ENCODE results near the gene STAC3. TPM values are rescaled to one million over a fixed set of nuclear protein-coding genes. Genes with fewer than 3 reads are reported as not detected.

STAC3 gene
- total and polyA plus RNA-seq, 2 of the 13 experiments (the other 11 are each of a cell fraction or from before 2014, with no cell fraction given), result 0.18 to 0.22 TPM

- TF ChIP-seq CTCF (CRISPR knock-in tag; IDR thresholded peaks at IDR 0.05) (peak; percentile 33), HNRNPK (IDR thresholded peaks at IDR 0.05; ENCODE audit: low read depth, low read length, poor library complexity, severe bottlenecking) (peak; percentile 35), LBX2 (CRISPR knock-in tag; IDR thresholded peaks at IDR 0.05; ENCODE audit: borderline replicate concordance) (no peak), MTF2 (CRISPR knock-in tag; IDR thresholded peaks at IDR 0.05; ENCODE audit: borderline replicate concordance) (0 out of 2 replicates have a peak, but pooled peaks have one; percentile 46), PATZ1 (CRISPR knock-in tag; IDR thresholded peaks at IDR 0.05) (peak; percentile 80), RFXAP (CRISPR knock-in tag; IDR thresholded peaks at IDR 0.05; ENCODE audit: borderline replicate concordance) (0 out of 2 replicates have a peak, but pooled peaks have one; percentile 7), DZIP1 (CRISPR knock-in tag; IDR thresholded peaks at IDR 0.05) (no peak), SOX5 (CRISPR knock-in tag; IDR thresholded peaks at IDR 0.05; ENCODE audit: borderline replicate concordance) (no peak), NR2C2 (CRISPR knock-in tag; IDR thresholded peaks at IDR 0.05; ENCODE audit: borderline replicate concordance) (0 out of 2 replicates have a peak, but pooled peaks have one; percentile 34), MAX (IDR thresholded peaks at IDR 0.05) (peak; percentile 20; the same call in 1 of the 2 replicates), ZNF7 (CRISPR knock-in tag; IDR thresholded peaks at IDR 0.05) (no peak), TFDP2 (CRISPR knock-in tag; IDR thresholded peaks at IDR 0.05) (0 out of 2 replicates have a peak, but pooled peaks have one; percentile 19), ZNF589 (CRISPR knock-in tag; conservative IDR thresholded peaks at IDR 0.05) (0 out of 2 replicates have a peak, but pooled peaks have one; percentile 16), HNRNPLL (IDR thresholded peaks at IDR 0.05; ENCODE audit: low read depth, low read length, poor library complexity, severe bottlenecking) (peak; percentile 13), ZGPAT (CRISPR knock-in tag; IDR thresholded peaks at IDR 0.05) (no peak)
These were observed 34.7 kb downstream of the STAC3 start, which contains the start of gene NXPH4 (continued) for GRCh38 chr12:57216014-57216911.
